SHP77 (cell line): ENCODE results near the gene ACSM5.
"Not testable (repeated sequence)": the region's sequence is repeated elsewhere in the genome, so short reads cannot be mapped to it uniquely, and the experiment has no call there.

Source experiments
- DNase-seq, 2 experiments: peaks; one replicate each; lab custom pipeline; 2025; lab: John Stamatoyannopoulos, UW

The ACSM5 gene

DNA sequence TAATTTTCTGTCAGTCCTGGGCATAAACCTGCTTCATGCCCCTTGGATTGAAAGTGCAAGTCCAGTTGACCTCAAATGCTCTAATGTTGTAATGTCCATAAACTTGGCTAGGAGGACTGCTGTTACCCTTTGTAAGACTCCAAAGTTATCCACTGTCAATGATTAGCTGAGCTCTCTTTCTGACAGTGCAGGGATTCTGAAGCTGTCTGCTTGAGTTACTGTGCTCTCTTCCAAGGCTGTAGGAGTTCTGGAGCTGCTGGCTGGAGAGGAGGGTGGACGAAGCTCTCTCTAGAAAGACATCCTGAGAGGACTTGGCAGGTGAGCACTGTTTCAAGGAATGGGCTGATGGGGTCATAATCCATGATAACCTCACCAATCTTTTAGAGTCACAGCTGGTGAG, 42.0 kb downstream of the ACSM5 start, which contains the start of gene ACSM2A:
Gene ACSM2A (plus strand): TSS at position 158 of the 400 bp plus-strand sequence. CDS start 8,594 bp downstream, outside the sequence.
- not testable (repeated sequence) for DNase-seq

- not testable (repeated sequence) for DNase-seq
These were observed 44.3 kb downstream of the ACSM5 start for GRCh38 chr16:20453633-20454032.

GRCh38 chr16:20459227-20459626, 49.9 kb downstream of the ACSM5 start:
- not testable (repeated sequence) for DNase-seq

DNA sequence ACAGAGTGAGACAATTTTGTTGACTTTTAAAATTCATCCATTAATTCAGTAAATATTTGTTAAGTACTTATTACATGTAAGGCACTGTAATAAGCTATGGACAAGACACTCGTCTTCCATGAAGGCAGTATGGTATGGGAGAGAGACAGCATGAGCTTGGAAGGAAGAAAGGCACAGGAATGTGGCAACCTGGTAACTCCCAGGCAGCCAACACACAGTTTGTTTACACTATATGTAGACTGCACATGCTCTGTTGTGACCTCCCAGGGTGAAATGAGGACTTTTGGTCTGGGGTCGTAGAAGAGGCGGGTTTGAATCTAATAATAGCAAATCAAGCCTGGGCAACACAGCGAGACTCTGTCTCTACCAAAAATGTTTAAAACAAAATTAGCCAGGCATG, 51.0 kb downstream of the ACSM5 start:
- DNase-seq = not testable (repeated sequence)

DNA sequence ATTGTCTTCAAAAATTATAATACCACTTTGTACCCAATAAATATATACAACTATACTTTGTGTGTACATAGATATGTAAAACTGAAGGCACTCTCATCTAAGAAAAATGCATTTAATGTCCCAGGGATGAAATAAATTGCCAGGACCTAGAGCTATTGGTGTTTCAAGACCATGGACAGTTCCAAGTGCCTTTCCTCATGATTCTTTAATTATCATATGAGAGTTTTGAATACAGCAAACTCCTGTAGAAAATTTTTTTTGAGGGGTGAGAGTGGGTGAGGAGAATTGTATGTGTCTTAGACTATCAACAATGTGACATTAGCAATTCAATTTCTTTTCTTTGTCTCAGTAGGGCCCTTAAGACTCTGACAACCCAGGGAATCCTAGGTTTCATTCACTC, 59.6 kb downstream of the ACSM5 start:
- not testable (repeated sequence) for DNase-seq

DNA sequence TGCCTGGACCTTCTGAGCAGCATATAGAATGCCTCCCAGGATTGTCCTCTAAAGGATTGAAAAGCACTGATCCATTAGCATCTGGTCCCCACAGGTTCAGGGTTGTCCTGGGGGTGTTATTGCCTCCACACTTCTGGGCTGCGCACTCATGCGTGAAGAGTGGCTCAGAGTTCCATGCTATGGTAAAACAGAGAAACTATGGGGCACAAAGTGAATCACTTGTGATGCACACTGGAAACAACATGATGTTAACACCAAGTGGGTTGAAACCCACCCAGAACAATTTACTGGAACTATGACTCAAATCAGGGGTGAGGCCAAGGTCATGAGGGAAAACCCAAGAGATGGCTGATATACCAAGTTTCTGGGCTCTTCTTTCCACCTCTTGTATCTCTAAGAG, 60.6 kb downstream of the ACSM5 start:
- not testable (repeated sequence) for DNase-seq

DNA sequence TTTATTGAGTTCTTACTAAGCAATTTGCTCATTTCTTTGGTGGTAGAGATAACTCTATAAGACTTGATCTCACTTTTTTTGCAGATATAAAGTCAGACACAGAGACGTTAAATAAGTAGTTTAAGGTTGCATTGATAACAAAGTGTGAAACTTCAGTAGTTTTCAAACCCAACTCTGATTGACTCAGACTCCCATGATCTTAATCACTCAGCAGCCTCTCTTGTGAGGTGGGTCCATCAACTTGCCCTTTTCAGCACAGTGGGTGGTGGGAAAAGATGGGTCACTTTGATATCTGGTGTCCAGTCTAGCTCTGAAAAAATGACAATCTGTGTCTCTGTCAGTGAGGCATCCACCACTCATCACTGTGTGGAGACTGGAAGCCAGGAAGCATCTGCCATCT, 61.4 kb downstream of the ACSM5 start:
- not testable (repeated sequence) for DNase-seq

GRCh38 chr16:20477188-20477744, 67.9 kb downstream of the ACSM5 start:
- DNase-seq = not testable (repeated sequence)

- DNase-seq = not testable (repeated sequence)
These were observed 74.7 kb downstream of the ACSM5 start for GRCh38 chr16:20483989-20484388.

DNA sequence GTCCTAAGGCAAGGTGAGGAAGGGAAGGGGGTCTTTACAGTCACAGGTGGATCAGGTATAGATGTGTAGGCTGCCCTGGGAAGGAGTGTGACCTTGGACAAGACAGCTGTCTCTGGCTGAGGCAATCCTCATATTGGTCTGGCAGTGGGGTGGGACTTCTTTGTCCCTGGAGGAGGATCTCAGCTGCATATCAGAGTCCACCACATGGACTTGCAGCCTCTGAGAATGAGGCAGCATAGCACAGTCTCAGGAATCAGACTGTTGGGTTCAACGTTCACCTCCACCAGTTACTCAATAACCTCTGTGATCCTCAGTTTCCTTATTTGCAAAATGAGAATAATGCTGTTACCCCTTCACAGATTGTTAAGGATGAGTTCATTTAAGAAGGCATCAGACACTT, 75.4 kb downstream of the ACSM5 start:
- DNase-seq = no peak

GRCh38 chr16:20485408-20485807, 76.1 kb downstream of the ACSM5 start:
- no peak for DNase-seq
